Testis (tissue), 3 donors: Measurements from ENCODE around the gene ARHGAP9. TPM values are rescaled to one million over a fixed set of nuclear protein-coding genes. Genes with fewer than 3 reads are reported as not detected.
"Not testable (repeated sequence)": the region's sequence is repeated elsewhere in the genome, so short reads cannot be mapped to it uniquely, and the experiment has no call there.

Experiments
- DNase-seq: peaks from one replicate; pipeline ENCODE4 v3.0.0-alpha.2; 2019
- H3K27ac ChIP-seq, 2 donors: fragments of 200-600 bp; sonication (generic); one replicate each; pipeline ENCODE4 v1.5.1; 2019
- H3K27me3 ChIP-seq: fragments of 200-600 bp; sonication (generic); one replicate; pipeline ENCODE4 v1.5.1; 2019
- H3K36me3 ChIP-seq: fragments of 200-600 bp; sonication (generic); one replicate; pipeline ENCODE4 v1.5.1; 2017; ENCODE audit warnings: low read depth; ENCODE audit errors: missing control alignments
- H3K4me1 ChIP-seq: fragments of 200-600 bp; sonication (generic); one replicate; pipeline ENCODE4 v1.5.1; 2019
- H3K4me3 ChIP-seq, 2 donors: fragments of 200-600 bp; sonication (generic); one replicate each; pipeline ENCODE4 v1.5.1; 2017 to 2019
- H3K9me3 ChIP-seq: fragments of 200-600 bp; sonication (generic); one replicate; pipeline ENCODE4 v1.5.1; 2017
- CTCF ChIP-seq, 3 experiments: fragments of 450-650 bp in 2 of 3; fragments of 200-600 bp in 1 of 3; sonication (generic) in 1 of 3; IDR thresholded peaks; one replicate each; pipeline ENCODE4 v1.5.1; 2016 to 2019; ENCODE audit warnings: antibody characterized with exemption in 3 of 3, mild to moderate bottlenecking in 2 of 3, moderate library complexity in 1 of 3
- POLR2A ChIP-seq: fragments of 450-650 bp; IDR thresholded peaks from one replicate; pipeline ENCODE4 v1.6.1; 2017; ENCODE audit warnings: antibody characterized with exemption, mild to moderate bottlenecking, moderate library complexity
- WGBS, 2 donors: methylation state at CpG; one replicate each; pipeline ENCODE4 v1.1.5; 2018; 5-methylcytosine and 5-hydroxymethylcytosine counted together
- intact Hi-C: fragments of 100-400 bp; cut with DNase I; formaldehyde crosslinking; loops from one replicate; pipeline ENCODE4 v1.15.1; 2023; ENCODE audit warnings: low total_unique reads
- polyA plus RNA-seq: library from polyadenylated mRNA; stranded (reverse); fragments of 350-450 nt; fragmentation: Illumina TruSeq; extraction: RNeasy Lipid Tissue Mini Kit (QIAGEN cat#74804); gene quantifications from one replicate; pipeline ENCODE4 v1.2.3, GENCODE V29; 2014; ENCODE audit warnings: low read depth, low replicate concordance; ENCODE audit not compliant: insufficient read depth
- total RNA-seq, 2 donors: library from RNA; depleted of rRNA; stranded (reverse); fragments of >200 nt; gene quantifications; one replicate each; pipeline ENCODE4 v1.2.3, GENCODE V29; 2016

ARHGAP9 gene
- total and polyA plus RNA-seq, 3 donors from 2014 or later, result 24.8 to 111 (median 29.2) TPM

GRCh38 chr12:57513266-57513665 lies 33.6 kb upstream of the ARHGAP9 start:
- Histone ChIP-seq H3K9me3 (no peaks in the 10 kb centered on the region), H3K4me1 (peaks cover 11% of the 10 kb centered on the region), H3K27ac (no peak overlapping the region), H3K4me3 (no peak overlapping the region), H3K36me3 (no peaks in the 10 kb centered on the region), H3K27me3 (no peaks in the 10 kb centered on the region)
- TF ChIP-seq CTCF (IDR thresholded peaks at IDR 0.05) (no peak), POLR2A (no peak)
- no peak for DNase-seq
- 96 to 97% methylated on average over 5 of the region's 5 CpGs for WGBS, 2 donors
- intact Hi-C loops, result no loop called here

GRCh38 chr12:57512665-57513064 lies 33.0 kb upstream of the ARHGAP9 start:
- Histone ChIP-seq H3K4me1 (peaks cover 5% of the 10 kb centered on the region), H3K27me3 (no peaks in the 10 kb centered on the region), H3K9me3 (no peaks in the 10 kb centered on the region), H3K27ac (no peak overlapping the region), H3K4me3 (no peak overlapping the region), H3K36me3 (no peaks in the 10 kb centered on the region)
- WGBS, 2 donors, result 89 to 94% methylated on average over 6 of the region's 6 CpGs
- no peak for DNase-seq
- intact Hi-C loops, result no loop called here
- TF ChIP-seq POLR2A (no peak), CTCF (IDR thresholded peaks at IDR 0.05) (no peak)

GRCh38 chr12:57511588-57512325 lies 32.1 kb upstream of the ARHGAP9 start:
- H3K9me3 ChIP-seq, result no peaks in the 10 kb centered on the region
- 98 to 99% methylated on average over 7 of the region's 7 CpGs for WGBS, 2 donors
- no peaks in the 10 kb centered on the region for H3K36me3 ChIP-seq
- intact Hi-C loops, result no loop called here
- no peak overlapping the region for H3K27ac ChIP-seq
- no peak for TF ChIP-seq CTCF (IDR thresholded peaks at IDR 0.05)
- TF ChIP-seq POLR2A, result no peak
- no peaks in the 10 kb centered on the region for H3K4me1 ChIP-seq
- H3K27me3 ChIP-seq, result no peaks in the 10 kb centered on the region
- DNase-seq, result no peak
- no peak overlapping the region for H3K4me3 ChIP-seq

DNA sequence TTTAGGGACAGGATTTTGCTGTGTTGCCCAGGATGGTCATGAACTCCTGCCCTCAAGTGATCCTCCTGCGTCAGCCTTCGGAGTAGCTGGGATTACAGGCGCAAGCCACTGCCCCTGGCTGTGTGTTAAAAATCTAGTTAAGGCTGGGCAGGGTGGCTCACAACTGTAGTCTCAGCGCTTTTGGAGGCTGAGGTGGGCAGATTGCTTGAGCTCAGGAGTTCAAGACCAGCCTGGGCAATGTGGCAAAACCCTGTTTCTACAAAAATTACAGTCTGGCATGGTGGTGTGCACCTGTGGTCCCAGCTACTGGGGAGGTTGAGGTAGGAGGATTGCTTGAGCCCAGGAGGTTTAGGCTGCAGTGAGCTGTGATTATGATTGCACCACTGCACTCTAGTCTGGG lies 31.5 kb upstream of the ARHGAP9 start:
- Histone ChIP-seq H3K27ac (no peak overlapping the region), H3K36me3 (no peaks in the 10 kb centered on the region), H3K27me3 (no peaks in the 10 kb centered on the region), H3K4me1 (no peaks in the 10 kb centered on the region), H3K4me3 (no peak overlapping the region), H3K9me3 (no peaks in the 10 kb centered on the region)
- TF ChIP-seq POLR2A (no peak), CTCF (IDR thresholded peaks at IDR 0.05) (no peak)
- intact Hi-C loops, result no loop called here
- no peak for DNase-seq
- WGBS, 2 donors, result 94 to 95% methylated on average over 4 of the region's 4 CpGs

DNA sequence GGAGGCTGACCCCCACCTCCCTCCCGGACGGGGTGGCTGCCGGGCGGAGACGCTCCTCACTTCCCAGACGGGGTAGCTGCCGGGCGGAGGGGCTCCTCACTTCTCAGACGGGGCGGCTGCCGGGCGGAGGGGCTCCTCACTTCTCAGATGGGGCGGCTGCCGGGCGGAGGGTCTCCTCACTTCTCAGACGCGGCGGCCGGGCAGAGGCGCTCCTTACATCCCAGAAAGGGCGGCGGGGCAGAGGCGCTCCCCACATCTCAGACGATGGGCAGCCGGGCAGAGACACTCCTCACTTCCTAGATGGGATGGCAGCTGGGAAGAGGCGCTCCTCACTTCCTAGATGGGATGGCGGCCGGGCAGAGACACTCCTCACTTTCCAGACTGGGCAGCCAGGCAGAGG lies 28.1 kb upstream of the ARHGAP9 start:
- H3K27me3 ChIP-seq, H3K4me1 ChIP-seq, H3K9me3 ChIP-seq, H3K27ac ChIP-seq, intact Hi-C loops, DNase-seq, H3K4me3 ChIP-seq, H3K36me3 ChIP-seq: not testable (repeated sequence)
- 94% methylated on average over 25 of the region's 28 CpGs; no CpG with 5 or more reads in 1 of the 2 donors for WGBS, 2 donors

DNA sequence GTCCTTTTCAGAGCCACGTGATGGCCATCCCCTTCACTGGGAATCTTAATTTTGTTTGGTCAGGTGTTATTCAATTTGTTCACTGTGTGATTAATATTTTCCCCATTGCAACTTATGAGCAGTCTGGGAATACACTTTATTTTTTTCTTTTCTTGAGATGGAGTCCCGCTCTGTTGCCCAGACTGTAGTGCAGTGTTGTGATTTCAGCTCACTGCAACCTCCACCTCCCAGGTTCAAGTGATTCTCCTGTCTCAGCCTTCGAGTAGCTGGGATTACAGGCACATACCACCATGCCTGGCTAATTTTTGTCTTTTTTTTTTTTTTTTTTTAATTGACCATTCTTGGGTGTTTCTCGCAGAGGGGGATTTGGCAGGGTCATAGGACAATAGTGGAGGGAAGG lies 26.9 kb upstream of the ARHGAP9 start:
- 74% methylated on average over 3 to 4 of the region's 4 CpGs for WGBS, 2 donors
- H3K36me3 ChIP-seq, DNase-seq, H3K4me3 ChIP-seq, H3K4me1 ChIP-seq, H3K9me3 ChIP-seq, intact Hi-C loops, H3K27me3 ChIP-seq, H3K27ac ChIP-seq: not testable (repeated sequence)

GRCh38 chr12:57502311-57502969 lies 22.8 kb upstream of the ARHGAP9 start:
- not testable (repeated sequence) for H3K36me3 ChIP-seq
- 91 to 96% methylated on average over 21 to 22 of the region's 22 CpGs for WGBS, 2 donors

More at GRCh38 chr12:57502311-57502969, 22.8 kb upstream of the ARHGAP9 start:
- H3K9me3 ChIP-seq, H3K4me1 ChIP-seq, H3K4me3 ChIP-seq, intact Hi-C loops, DNase-seq, H3K27me3 ChIP-seq, H3K27ac ChIP-seq: not testable (repeated sequence)
